NK-92 treated with Interleukin-12 subunit alpha and Interleukin-12 subunit beta, amount 100 ng/mL, for 24 hours (cell line): Measurements from ENCODE around the gene RARA.
"Not testable (repeated sequence)": the region's sequence is repeated elsewhere in the genome, so short reads cannot be mapped to it uniquely, and the experiment has no call there.

Experiments
- DNase-seq: peaks from one replicate; lab custom pipeline; 2025; lab: John Stamatoyannopoulos, UW

Gene RARA

GRCh38 chr17:40298726-40299125, 10.3 kb upstream of the RARA start:
- DNase-seq, result no peak

GRCh38 chr17:40299159-40299757, 9.7 kb upstream of the RARA start:
- DNase-seq, result not testable (repeated sequence)

GRCh38 chr17:40301315-40301714, 7.7 kb upstream of the RARA start:
- no peak for DNase-seq

- DNase-seq, result no peak
Observed at GRCh38 chr17:40303009-40303657, 5.8 kb upstream of the RARA start.

- no peak for DNase-seq
Observed at GRCh38 chr17:40303708-40304551, 5.0 kb upstream of the RARA start.

DNA sequence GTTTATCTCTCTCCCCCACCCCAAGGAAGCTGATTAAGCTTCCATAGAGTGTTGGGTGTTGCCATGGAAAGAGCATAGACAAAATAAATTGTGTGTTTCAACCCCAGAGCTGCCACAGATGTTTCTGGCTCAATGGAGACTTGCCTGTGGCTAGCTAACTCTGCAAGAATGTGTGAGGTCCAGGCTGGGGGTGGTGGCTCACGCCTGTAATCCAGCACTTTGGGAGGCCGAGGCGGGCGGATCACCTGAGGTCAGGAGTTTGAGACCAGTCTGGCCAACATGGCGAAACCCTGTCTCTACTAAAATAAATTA, 4.5 kb upstream of the RARA start:
- not testable (repeated sequence) for DNase-seq

GRCh38 chr17:40304866-40305265, 4.1 kb upstream of the RARA start:
- not testable (repeated sequence) for DNase-seq

DNA sequence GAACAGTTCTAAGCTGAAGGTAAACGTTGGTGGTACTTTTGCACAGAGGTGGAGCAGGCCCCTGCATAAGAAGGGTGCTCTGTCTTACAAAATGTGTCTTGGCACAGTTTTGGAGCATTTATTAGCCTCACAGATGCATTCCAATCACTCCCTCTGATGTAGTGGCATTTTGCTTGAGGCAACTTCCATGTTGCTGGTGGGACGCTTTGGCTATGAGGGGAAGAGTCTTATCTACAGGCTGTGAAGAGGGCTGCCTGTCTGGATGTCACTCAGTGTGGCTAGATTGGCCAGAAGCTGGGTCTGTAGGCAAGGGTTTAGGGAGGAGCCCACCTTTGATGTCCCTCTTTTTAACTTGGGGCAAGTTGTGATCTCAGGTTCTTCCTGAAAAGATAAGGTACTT, 2.6 kb upstream of the RARA start:
- DNase-seq, result no peak

DNA sequence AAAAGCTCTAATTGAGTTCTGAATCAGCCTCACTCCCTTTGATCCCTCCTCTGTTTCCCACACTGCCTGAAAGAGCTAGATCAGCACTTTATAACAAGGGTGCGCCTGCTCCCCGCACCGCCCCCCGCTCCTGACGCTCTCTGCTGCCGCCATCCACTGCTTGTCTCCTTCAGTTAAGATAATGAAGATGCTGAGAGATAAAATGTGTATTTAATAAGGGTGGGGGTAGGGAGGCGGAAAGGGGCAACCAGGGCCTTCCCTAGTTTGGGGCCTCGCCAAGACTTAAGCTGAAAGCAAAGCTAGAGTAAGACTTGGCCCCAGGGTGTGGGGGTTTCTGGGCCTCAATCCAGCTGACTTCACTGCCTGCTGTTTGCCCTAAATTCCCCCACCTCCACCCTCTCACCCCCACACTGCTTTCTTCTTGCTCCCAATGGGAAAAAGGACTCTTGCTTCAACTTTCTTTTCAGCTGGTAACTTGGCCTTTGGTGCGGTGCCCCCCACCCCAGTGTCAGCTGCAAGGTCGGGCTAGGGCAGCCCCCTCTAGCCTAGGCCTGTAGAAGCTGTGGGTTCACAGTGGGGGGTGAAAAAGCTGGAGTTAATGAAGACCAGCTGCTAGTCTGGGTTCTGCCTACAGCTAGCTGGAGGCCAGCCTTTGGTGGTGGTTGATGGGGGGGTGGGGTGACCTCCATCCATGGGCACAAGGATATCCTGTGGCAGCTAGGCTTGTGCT, 1.8 kb upstream of the RARA start:
- no peak for DNase-seq

DNA sequence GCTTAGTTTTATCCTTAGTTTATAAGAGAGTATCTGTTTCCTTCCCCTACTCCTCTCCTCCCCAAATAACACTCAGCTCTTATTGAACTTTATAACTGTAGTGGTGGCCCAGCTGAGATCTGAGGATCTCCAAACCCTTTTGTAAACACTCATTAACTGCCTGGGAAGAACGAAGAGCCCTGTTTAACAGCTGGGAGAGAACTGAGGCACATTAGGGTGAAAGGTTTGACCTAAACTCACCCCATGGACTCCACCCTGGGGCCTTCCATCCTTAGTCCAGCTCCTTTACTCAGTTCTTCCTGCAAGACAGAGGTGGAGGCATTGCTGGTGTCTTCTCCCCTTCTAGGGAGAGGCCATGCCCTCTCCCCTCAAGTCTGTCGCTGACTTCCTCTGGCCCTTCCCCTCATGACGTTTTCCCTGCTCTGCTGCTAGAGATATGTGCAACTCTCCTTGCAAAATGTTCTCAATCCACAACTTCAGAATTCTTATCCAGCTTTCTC, 1.2 kb upstream of the RARA start:
- DNase-seq, result no peak

DNA sequence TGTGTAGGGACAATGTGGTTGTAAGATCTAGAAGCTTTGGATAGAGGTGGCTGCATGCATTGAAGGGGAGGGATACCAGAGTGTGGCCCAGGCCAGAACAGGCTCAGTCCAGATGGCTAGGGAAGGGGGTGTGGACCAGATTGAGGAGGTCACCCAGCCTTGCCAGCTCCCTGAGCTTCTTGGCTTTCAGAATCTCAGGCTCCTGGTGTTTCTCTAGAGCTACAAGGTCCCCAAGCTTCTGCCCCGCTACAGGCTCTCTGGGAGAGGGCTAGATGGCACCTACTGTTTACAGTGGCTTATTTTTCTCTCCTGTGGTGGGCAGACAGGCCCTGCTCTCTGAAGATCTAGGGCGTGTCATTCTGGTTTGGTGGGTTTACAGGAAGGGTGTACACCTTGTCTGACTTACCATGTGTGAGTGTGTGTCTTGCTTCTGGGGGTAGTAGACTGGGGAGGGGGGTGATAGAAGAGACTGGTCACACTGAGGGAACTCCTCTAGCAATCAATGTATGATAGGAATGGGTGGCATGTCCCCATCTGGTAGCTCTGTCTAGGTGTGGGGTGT, 1.1 kb downstream of the RARA start:
- DNase-seq, result no peak

DNA sequence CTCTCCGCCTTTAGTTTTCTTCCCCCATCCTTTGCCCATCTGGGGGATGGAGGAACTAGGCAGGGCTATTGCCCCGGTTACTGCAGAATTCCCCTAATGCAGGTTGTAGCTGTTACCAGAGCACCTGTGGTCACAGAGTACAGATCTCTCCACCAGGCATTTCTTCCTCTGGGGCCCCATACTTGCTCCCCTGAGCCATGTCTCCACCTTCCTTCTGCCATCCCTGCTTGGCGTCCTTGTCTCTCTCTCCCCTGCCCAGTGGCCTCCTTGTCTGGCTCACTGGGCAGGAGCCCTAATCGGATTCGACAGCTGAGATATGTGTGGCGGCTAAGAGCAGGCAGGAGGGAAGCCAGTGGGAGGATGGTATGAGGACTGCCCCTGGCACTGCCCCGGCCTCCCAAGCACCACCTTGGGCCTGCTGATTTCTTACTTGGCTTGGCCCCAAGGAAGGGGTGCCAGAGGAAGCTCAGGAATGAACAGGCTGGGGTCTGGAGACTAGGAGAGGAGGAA, 2.0 kb downstream of the RARA start:
- no peak for DNase-seq

DNA sequence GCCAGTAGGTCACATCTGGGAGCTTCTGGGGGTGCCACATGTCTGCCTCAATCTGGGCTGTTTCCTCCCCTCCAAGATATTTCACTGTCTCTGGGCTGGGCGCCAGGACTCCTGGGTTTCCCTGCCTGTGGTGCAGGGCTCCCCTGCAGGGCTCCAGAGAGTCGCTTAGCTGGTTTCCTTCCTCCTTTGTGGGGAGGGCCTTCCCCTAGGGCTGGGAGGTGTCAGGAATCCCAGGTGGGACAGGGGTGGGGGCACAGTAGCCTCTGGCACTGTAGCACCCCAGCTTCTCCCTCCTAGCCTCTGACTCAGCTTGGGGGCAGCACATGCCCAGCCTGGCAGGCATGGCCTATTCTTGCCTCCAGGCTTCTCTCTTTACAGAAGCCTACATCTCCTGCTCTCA, 2.6 kb downstream of the RARA start:
- DNase-seq, result no peak

DNA sequence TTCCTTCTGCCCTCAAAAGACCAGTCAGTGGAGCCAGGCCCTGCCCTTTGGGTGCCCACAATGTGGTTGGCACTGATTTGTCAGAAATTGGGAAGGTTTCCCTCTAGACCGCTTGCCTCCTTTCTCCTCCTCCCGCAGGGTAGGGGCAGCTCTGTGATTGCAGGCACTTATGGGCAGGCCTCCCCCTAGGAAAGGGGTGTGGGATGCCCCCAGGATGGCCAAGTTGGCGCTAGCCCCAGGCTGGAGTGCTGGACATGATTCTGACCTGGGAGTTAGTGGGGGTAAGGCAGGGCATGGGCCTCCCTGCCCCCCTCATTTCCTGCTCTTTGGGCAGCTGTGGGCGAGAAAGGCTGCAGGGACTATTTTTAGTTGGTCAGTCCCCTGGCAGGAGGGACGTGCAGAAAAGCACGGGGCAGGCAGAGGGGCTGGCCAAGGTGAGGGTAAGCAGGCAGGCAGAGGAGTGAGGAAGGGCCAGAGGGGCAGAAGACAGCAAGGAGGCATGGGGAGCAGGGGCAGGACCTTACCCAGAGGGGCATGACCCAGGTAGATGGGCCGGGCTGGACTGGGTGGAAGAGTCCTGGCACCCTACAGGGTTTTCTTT, 3.3 kb downstream of the RARA start:
- DNase-seq, result no peak

GRCh38 chr17:40312893-40313667, 4.1 kb downstream of the RARA start:
- no peak for DNase-seq

DNA sequence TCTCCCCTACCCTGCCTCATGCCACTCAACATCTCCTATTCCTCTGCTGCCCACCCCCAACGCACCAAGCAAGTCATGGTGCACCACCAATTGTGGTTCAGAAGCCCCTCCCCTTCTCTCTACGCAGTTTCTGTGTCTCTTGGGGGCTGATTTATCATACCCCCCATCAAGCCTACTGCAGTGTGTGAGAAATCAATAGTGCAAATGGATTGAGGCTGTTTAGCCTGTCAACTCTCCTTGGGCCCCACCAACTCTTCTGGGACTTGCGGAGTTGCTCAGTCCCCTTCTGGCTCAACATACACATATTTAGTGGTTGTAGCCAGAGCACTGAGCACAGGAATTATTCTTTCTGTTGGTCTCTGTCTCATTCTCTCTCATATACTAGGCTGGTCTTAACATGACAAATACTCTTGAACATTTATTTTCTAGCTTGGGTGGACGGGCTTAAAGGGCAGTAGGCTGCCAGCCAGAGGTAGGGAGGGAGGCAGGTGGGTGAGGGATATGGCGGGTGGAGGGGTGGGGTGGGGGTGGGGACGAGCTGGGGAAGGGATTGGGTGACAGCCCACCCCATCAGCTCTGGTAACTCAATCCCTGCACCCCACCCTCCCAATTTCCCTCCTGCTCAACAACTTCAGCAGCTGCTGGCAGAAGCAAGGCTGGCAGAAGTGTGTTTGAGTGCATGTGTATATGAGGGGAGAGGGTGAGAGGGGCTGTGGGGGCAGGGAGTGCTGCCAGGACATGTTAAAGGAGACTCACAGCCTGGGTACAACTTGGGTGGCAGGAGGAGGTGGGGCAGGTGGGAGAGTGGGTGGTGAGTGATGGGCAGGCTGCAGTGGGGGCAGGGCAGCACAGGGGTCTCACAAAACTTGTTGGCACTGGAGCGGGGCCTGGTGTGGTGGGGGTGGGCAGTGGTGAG, 4.9 kb downstream of the RARA start:
- DNase-seq, result no peak

GRCh38 chr17:40314584-40314956, 5.6 kb downstream of the RARA start:
- DNase-seq, result no peak

- no peak for DNase-seq
Observed at GRCh38 chr17:40315206-40315605, 6.2 kb downstream of the RARA start.

GRCh38 chr17:40315678-40316570, 6.9 kb downstream of the RARA start:
- no peak for DNase-seq
